ENCODE data around the gene SRPK2.

DNA sequence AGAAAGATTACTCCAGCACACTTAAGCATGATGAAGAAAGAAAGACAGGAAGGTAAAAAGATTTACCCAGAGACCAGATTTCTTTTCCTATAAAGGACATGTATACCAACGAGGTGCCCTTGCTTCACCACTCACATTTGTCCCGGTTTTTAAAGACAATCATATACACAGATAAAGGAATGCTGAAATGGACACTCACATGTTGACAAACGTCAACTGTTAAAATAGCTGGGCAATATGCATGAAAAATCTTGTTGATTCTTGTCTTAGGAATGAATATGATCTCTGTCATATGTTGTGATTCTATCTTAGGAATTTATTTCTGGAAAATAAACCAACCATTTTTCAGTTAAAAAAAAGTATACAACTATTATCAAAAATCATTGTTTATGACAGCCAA is 158.2 kb downstream of the SRPK2 start:
- no peak for TF ChIP-seq FOXK2 (IDR thresholded peaks at IDR 0.05)
- no peak for TF ChIP-seq FOXM1 (IDR thresholded peaks at IDR 0.05; ENCODE audit: borderline replicate concordance)
- no peak for TF ChIP-seq ARNT (IDR thresholded peaks at IDR 0.05)

All from HEK293T (cell line).